Liver (tissue), 9 donors: ENCODE data around the gene AADACL4. TPM values are rescaled to one million over a fixed set of nuclear protein-coding genes. Genes with fewer than 3 reads are reported as not detected.

Source experiments
- DNase-seq: peaks from one replicate; pipeline ENCODE4 v3.0.0-alpha.2; 2017; ENCODE audit warnings: low spot score
- H3K27ac ChIP-seq, 2 donors: one replicate each; pipeline ENCODE4 v1.7.0; 2013; ENCODE audit warnings: inconsistent platforms in 2 of 2, low read length in 2 of 2, control low read depth in 1 of 2, low read depth in 1 of 2, mild to moderate bottlenecking in 1 of 2
- H3K27me3 ChIP-seq, 4 donors: one replicate each; pipeline versions ENCODE4 v1.6.1 to v1.7.0; 2013; ENCODE audit warnings: low read length in 3 of 4, inconsistent platforms in 1 of 4, mild to moderate bottlenecking in 1 of 4, moderate library complexity in 1 of 4; ENCODE audit not compliant: control insufficient read depth in 4 of 4, insufficient read depth in 4 of 4
- H3K36me3 ChIP-seq, 4 donors: one replicate each; pipeline versions ENCODE4 v1.6.1 to v1.7.0; 2013; ENCODE audit warnings: low read length in 3 of 4, mild to moderate bottlenecking in 3 of 4, low read depth in 1 of 4, moderate library complexity in 1 of 4; ENCODE audit not compliant: control insufficient read depth in 4 of 4, insufficient read depth in 3 of 4
- H3K4me1 ChIP-seq, 4 donors: one replicate each; pipeline versions ENCODE4 v1.6.1 to v1.7.0; 2013; ENCODE audit warnings: low read length in 3 of 4, mild to moderate bottlenecking in 3 of 4, moderate library complexity in 1 of 4; ENCODE audit not compliant: control insufficient read depth in 4 of 4, insufficient read depth in 4 of 4
- H3K4me3 ChIP-seq, 3 donors: one replicate each; pipeline versions ENCODE4 v1.6.1 to v1.7.0; 2013; ENCODE audit warnings: low read length in 3 of 3, control low read depth in 1 of 3, low read depth in 1 of 3, mild to moderate bottlenecking in 1 of 3
- H3K9ac ChIP-seq, 2 donors: one replicate each; pipeline ENCODE4 v1.7.0; 2013; ENCODE audit warnings: low read length in 2 of 2, mild to moderate bottlenecking in 2 of 2, moderate library complexity in 2 of 2, control low read depth in 1 of 2, low read depth in 1 of 2
- H3K9me3 ChIP-seq, 4 donors: one replicate each; pipeline versions ENCODE4 v1.6.1 to v1.7.0; 2013; ENCODE audit warnings: low read length in 3 of 4; ENCODE audit not compliant: control insufficient read depth in 4 of 4
- CTCF ChIP-seq: fragments of 150-350 bp; IDR thresholded peaks from 2 replicates; pipeline ENCODE4 v1.5.1; 2017; ENCODE audit warnings: improper control_type of control experiment, low read depth, low read length; ENCODE audit not compliant: missing input control
- EGR1 ChIP-seq, 2 donors: IDR thresholded peaks; 2 replicates each; pipeline ENCODE4 v1.6.1; 2016 to 2018; ENCODE audit warnings: antibody characterized with exemption in 2 of 2, low read depth in 2 of 2
- FOXA2 ChIP-seq: IDR thresholded peaks from 2 replicates; pipeline ENCODE4 v1.6.1; 2016; ENCODE audit warnings: antibody characterized with exemption
- GABPA ChIP-seq, 2 donors: IDR thresholded peaks in 1 of 2; conservative IDR thresholded peaks in 1 of 2; 2 replicates each; pipeline ENCODE4 v1.6.1; 2016; ENCODE audit warnings: antibody characterized with exemption in 2 of 2, mild to moderate bottlenecking in 1 of 2, moderate library complexity in 1 of 2
- HNF4A ChIP-seq, 2 donors: conservative IDR thresholded peaks; 2 replicates each; pipeline ENCODE4 v1.6.1; 2016; ENCODE audit warnings: antibody characterized with exemption in 2 of 2, mild to moderate bottlenecking in 2 of 2
- HNF4G ChIP-seq: IDR thresholded peaks from 2 replicates; pipeline ENCODE4 v1.6.1; 2016; ENCODE audit warnings: antibody characterized with exemption
- JUND ChIP-seq, 2 donors: IDR thresholded peaks; 2 replicates each; pipeline ENCODE4 v1.6.1; 2016; ENCODE audit warnings: antibody characterized with exemption in 2 of 2
- MAX ChIP-seq: IDR thresholded peaks from 2 replicates; pipeline ENCODE4 v1.6.1; 2016; ENCODE audit warnings: antibody characterized with exemption
- NR2F2 ChIP-seq: IDR thresholded peaks from 2 replicates; pipeline ENCODE4 v1.6.1; 2016; ENCODE audit warnings: antibody characterized with exemption
- RAD21 ChIP-seq, 2 donors: IDR thresholded peaks; 2 replicates each; pipeline ENCODE4 v1.6.1; 2016; ENCODE audit warnings: antibody characterized with exemption in 2 of 2, mild to moderate bottlenecking in 2 of 2
- REST ChIP-seq: IDR thresholded peaks from 2 replicates; pipeline ENCODE4 v1.6.1; 2016; ENCODE audit warnings: antibody characterized with exemption, mild to moderate bottlenecking
- RXRA ChIP-seq, 2 donors: IDR thresholded peaks; 2 replicates each; pipeline ENCODE4 v1.6.1; 2017 to 2018; ENCODE audit warnings: antibody characterized with exemption in 2 of 2, mild to moderate bottlenecking in 1 of 2
- SP1 ChIP-seq: IDR thresholded peaks from 2 replicates; pipeline ENCODE4 v1.6.1; 2018; ENCODE audit warnings: antibody characterized with exemption, mild to moderate bottlenecking
- TAF1 ChIP-seq: conservative IDR thresholded peaks from 2 replicates; pipeline ENCODE4 v1.6.1; 2016; ENCODE audit warnings: antibody characterized with exemption, mild to moderate bottlenecking
- WGBS: extraction: QIAGEN DNeasy Blood & Tissue Kit; methylation state at CpG from one replicate; pipeline ENCODE4 v1.1.7; 2013; 5-methylcytosine and 5-hydroxymethylcytosine counted together
- polyA plus RNA-seq, 2 donors: library from polyadenylated mRNA; stranded (reverse) in 1 of 2; unstranded in 1 of 2; fragments of 200-250 nt in 1 of 2; fragments of >200 nt in 1 of 2; fragmentation: Nextera tagmentation in 1 of 2; extraction: Ambion mirVana in 1 of 2; gene quantifications; one replicate each; pipeline versions ENCODE4 v1.2.1 to v1.2.3, GENCODE V29; 2013 to 2015
- total RNA-seq, 2 donors: library from RNA; depleted of rRNA; stranded (reverse); fragments of >200 nt; gene quantifications; one replicate each; pipeline ENCODE4 v1.2.3, GENCODE V29; 2014
- TF ChIP-seq, protein P1 (sequence below): IDR thresholded peaks from 2 replicates; pipeline ENCODE4 v1.6.1; 2016; ENCODE audit warnings: antibody characterized with exemption
- TF ChIP-seq, protein P2 (sequence below): IDR thresholded peaks from 2 replicates; pipeline ENCODE4 v1.6.1; 2016; ENCODE audit warnings: antibody characterized with exemption
- donor health status: healthy.
- donor health status: healthy.
- donor health status: healthy.
- donor health status: healthy.
- donor health status: healthy.

Gene AADACL4
- total and polyA plus RNA-seq, 4 donors: not detected

DNA sequence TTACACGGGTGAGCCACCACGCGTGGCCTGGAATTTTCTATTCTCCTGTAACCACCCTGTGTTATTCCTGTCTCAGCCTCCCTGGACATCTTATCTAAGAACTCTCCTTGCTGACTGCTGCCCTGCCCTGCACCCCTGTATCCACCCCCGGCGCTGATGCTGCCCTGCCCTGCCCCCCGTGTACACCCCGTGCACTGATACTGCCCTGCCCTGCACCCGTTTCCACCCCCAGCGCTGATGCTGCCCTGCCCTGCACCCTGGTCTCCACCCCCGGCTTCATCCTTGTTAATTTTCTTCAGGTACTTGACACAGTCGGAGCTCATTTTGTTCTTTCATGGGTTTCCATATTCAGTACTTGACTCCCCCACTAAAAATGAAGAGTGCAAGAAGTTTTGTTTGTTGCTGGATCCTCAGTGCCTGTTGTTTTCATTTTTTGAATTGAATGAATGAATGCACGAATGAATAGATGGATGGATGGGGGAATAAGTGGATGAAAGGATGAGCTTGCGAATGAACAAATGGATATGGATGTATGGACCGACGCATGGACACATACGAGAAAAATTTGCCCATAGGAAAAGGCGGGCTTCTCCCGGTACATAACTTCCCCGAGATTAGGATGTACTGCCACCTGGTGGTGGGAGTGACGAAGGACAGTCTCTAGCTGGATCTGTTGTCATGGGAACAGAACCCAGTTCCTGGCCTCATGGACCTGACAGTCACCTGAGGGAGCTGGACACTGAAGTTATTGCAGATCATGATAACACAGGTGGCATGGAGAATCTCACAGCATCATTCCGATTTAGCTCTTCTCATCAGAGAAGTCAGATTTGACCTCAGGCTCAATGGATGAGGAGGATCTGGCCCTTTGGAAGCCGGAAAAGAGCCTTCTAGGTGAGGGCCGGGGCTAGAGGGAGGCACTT lies 14.9 kb downstream of the AADACL4 start:
- Histone ChIP-seq H3K36me3 (no peaks in the 10 kb centered on the region), H3K27me3 (no peaks in the 10 kb centered on the region), H3K4me3 (no peak overlapping the region), H3K9me3 (peaks cover 0 to 3% (median 0%) of the 10 kb centered on the region in 4 donors), H3K27ac (no peak overlapping the region), H3K4me1 (peaks cover 0 to 2% (median 0%) of the 10 kb centered on the region in 4 donors), H3K9ac (no peak overlapping the region)
- WGBS: 40% methylated on average over 23 of the region's 23 CpGs
- no peak for TF ChIP-seq JUND (IDR thresholded peaks at IDR 0.05)
- TF ChIP-seq RAD21 (IDR thresholded peaks at IDR 0.05): peak; percentile 98 to 99
- TF ChIP-seq, protein P1, sequence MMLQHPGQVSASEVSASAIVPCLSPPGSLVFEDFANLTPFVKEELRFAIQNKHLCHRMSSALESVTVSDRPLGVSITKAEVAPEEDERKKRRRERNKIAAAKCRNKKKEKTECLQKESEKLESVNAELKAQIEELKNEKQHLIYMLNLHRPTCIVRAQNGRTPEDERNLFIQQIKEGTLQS: no peak
- TF ChIP-seq CTCF: peak; percentile 95
- peak; percentile 72 for DNase-seq

DNA sequence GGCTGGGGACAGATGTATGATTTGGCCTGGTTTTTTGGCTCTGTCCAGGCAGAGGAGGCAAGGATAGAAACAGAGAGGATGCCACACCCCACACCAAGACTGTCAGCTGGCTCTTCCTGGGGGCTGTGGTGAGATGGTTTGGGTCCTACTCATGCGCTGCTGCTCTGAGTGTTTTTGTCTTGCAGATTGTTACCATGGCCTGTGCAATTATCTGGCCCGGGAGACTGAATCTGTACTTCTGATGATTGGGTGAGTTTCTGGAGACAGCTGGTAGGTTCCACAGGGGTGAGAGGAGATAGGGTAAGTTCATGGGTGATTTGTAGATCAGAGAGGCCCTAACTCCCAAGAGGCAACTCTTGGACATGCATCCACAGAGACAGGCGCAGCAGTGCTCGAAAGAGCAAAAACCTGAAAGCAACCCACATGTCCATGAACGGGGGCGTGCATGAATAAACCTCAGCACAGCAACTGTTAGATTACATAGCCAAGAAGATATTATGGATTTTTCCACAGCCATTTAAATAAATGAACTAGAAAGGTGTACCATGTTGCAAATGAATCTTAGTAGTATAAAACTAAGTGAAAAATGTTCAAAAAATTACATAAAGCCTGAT lies 17.8 kb downstream of the AADACL4 start:
- 93% methylated on average over 6 of the region's 6 CpGs for WGBS
- Histone ChIP-seq H3K4me3 (no peak overlapping the region), H3K27ac (no peak overlapping the region), H3K9me3 (peaks cover 0 to 3% (median 0%) of the 10 kb centered on the region in 4 donors), H3K4me1 (peaks cover 0 to 2% (median 0%) of the 10 kb centered on the region in 4 donors), H3K9ac (no peak overlapping the region), H3K36me3 (no peaks in the 10 kb centered on the region), H3K27me3 (no peaks in the 10 kb centered on the region)
- no peak for DNase-seq
- TF ChIP-seq, protein P1: no peak
- TF ChIP-seq NR2F2: no peak
- no peak for TF ChIP-seq HNF4G
- TF ChIP-seq RXRA (IDR thresholded peaks at IDR 0.05): no peak
- TF ChIP-seq EGR1 (IDR thresholded peaks at IDR 0.05; ENCODE audit: low read depth in 2 of 2): no peak
- TF ChIP-seq RAD21 (IDR thresholded peaks at IDR 0.05): no peak
- no peak for TF ChIP-seq MAX
- no peak for TF ChIP-seq JUND (IDR thresholded peaks at IDR 0.05)
- TF ChIP-seq, protein P2, sequence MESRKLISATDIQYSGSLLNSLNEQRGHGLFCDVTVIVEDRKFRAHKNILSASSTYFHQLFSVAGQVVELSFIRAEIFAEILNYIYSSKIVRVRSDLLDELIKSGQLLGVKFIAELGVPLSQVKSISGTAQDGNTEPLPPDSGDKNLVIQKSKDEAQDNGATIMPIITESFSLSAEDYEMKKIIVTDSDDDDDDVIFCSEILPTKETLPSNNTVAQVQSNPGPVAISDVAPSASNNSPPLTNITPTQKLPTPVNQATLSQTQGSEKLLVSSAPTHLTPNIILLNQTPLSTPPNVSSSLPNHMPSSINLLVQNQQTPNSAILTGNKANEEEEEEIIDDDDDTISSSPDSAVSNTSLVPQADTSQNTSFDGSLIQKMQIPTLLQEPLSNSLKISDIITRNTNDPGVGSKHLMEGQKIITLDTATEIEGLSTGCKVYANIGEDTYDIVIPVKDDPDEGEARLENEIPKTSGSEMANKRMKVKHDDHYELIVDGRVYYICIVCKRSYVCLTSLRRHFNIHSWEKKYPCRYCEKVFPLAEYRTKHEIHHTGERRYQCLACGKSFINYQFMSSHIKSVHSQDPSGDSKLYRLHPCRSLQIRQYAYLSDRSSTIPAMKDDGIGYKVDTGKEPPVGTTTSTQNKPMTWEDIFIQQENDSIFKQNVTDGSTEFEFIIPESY: no peak
- TF ChIP-seq CTCF: no peak
- TF ChIP-seq FOXA2: no peak
- no peak for TF ChIP-seq GABPA (IDR thresholded peaks at IDR 0.05 in 1 of 2, conservative IDR thresholded peaks at IDR 0.05 in 1 of 2)
- no peak for TF ChIP-seq SP1
- no peak for TF ChIP-seq TAF1
- TF ChIP-seq HNF4A (conservative IDR thresholded peaks at IDR 0.05): no peak
- TF ChIP-seq REST: no peak
